ENCODE measurements around the gene ANKRD31.

Gene ANKRD31

DNA sequence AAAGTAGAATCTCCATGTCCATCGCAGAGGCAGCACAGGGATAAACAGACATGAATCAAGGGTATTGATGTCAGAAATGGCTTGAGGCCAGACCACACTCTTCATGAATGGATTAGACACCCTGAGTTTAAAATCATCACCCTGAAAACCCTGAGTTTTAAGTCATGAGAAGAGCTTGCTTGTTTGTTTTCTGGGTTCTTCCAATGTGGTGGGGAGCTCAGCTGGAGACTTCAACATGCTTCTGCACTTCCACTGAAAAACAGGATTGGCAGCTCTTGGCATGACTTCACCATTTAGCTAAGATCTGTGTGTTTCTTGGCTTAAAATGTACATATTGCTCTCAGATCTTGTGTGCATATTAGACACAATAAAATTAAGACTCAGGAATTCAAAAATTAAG, 194.2 kb downstream of the ANKRD31 start:
- Mint-ChIP-seq H3K4me3 (no peak overlapping the region), H3K36me3 (peaks cover 40% of the 10 kb centered on the region), H3K27ac (no peak overlapping the region), H3K4me1 (peaks cover 36% of the 10 kb centered on the region), H3K9me3 (no peaks in the 10 kb centered on the region), H3K27me3 (no peaks in the 10 kb centered on the region)
- no peak for DNase-seq
- CTCF ChIA-PET, result no interaction called here

DNA sequence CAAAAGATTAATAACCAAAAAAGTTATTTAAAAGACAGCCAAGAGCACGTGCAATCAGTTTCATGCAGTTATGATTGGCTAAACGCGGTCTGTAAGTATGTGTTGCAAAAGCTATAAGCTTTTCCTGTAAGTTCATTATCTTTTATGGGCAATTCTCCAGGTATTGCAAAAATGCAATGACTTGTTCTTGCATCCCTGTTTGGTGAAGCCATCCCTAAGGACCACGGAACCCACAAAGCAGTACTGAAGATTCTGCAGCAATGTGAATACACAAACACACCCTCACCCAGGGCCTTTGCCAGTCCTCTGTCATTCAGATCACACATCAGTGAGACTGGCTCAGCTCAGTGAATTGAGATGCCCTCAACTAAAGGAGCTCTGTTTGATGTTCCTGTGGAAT, 195.7 kb downstream of the ANKRD31 start:
- Mint-ChIP-seq H3K36me3 (peaks cover 35% of the 10 kb centered on the region), H3K27me3 (no peaks in the 10 kb centered on the region), H3K27ac (no peak overlapping the region), H3K4me3 (no peak overlapping the region), H3K4me1 (peaks cover 36% of the 10 kb centered on the region), H3K9me3 (no peaks in the 10 kb centered on the region)
- no peak for DNase-seq
- CTCF ChIA-PET, result interaction anchor here (2.2 kb wide), 1 partner anchor 9 kb away, joined by 9 read pairs; no protein-coding TSS in a partner anchor

DNA sequence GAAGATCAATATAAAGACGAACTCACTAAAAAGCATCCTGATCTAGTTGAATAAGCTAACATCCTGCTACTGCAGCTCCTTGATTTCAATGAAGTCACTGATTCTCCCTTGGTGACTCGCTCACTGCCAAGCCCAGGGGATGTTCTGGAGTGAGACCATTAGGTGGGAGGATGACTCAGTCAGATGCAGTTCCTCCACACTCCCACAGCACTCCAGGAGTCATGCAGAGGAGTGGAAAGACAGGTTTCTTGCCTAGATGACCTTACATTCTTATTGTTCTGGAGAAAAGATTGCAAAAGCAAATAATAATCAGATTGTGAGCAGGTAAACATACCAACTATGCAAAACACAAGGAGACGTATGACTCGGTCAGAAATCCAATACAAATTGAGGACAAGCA, 199.6 kb downstream of the ANKRD31 start:
- Mint-ChIP-seq H3K4me3 (no peak overlapping the region), H3K27ac (no peak overlapping the region), H3K27me3 (no peaks in the 10 kb centered on the region), H3K4me1 (peaks cover 46% of the 10 kb centered on the region), H3K36me3 (peaks cover 17% of the 10 kb centered on the region), H3K9me3 (peaks cover 1% of the 10 kb centered on the region)
- CTCF ChIA-PET, result interaction anchor here (0.6 to 1.1 kb wide), 2 partner anchors 102 to 302 kb away, joined by 3 to 5 read pairs; no protein-coding TSS in a partner anchor
- DNase-seq, result no peak

DNA sequence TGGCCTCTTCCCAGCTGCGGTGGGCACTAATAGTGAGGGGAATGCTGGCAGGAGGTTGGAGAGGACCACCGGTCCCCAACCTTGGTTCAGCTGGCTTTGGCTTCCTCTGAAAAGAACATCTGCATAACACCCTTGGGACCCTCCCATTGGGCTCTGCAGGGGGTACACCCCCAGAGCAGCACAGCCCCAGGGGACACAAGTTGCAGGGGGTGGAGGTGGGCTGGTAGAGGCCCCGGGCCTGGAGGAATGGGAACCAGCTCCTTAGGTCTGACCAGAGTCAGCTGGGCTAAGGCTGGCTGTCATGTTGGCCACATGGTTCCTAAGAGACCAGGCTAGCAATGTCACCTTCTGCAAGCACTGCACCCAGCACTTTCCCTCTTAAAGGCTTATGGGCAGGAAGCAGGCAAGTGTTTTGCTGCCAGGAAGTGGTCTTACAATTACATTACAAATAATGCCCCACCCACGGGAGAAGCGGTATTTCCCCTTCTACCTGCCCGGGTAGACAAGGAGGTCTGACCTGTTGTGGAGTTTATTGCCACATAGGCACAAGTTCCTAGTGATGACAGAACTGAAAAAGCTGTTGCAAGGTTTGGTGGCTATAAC, 202.4 kb downstream of the ANKRD31 start:
- peaks cover 44% of the 10 kb centered on the region for H3K4me1 Mint-ChIP-seq

DNA sequence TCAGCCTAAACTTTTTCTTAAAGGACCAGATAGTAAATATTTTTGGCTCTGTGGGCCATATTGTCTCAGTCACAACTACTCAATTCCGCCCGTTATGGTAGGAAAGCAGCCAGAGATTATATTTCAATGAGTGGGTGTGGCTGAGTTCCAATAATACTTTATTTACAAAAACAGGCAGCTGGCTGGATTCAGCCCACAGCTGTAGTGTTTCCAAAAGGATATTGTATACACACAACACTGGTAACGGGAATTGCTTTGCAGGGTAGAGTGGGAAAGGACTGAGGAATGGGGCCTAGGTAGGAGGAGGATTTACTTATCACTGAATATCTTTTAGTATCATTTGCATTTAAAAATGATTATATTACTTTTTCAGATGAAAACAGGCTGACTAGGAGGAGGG, 205.3 kb downstream of the ANKRD31 start:
- Mint-ChIP-seq H3K4me1 (peaks cover 47% of the 10 kb centered on the region), H3K27ac (no peak overlapping the region), H3K36me3 (peaks cover 14% of the 10 kb centered on the region), H3K27me3 (no peaks in the 10 kb centered on the region), H3K4me3 (no peak overlapping the region), H3K9me3 (peaks cover 1% of the 10 kb centered on the region)
- DNase-seq, result no peak
- CTCF ChIA-PET, result no interaction called here

More for the DNA sequence above, 202.4 kb downstream of the ANKRD31 start:
- peak overlapping the region; percentile 81 for H3K27ac Mint-ChIP-seq
- peaks cover 22% of the 10 kb centered on the region for H3K36me3 Mint-ChIP-seq
- CTCF ChIA-PET, result interaction anchor here (2.5 kb wide), 1 partner anchor 16 kb away, joined by 11 read pairs; no protein-coding TSS in a partner anchor
- peaks cover 1% of the 10 kb centered on the region for H3K9me3 Mint-ChIP-seq
- no peak overlapping the region for H3K4me3 Mint-ChIP-seq
- peak; percentile 68 for DNase-seq
- no peaks in the 10 kb centered on the region for H3K27me3 Mint-ChIP-seq

DNA sequence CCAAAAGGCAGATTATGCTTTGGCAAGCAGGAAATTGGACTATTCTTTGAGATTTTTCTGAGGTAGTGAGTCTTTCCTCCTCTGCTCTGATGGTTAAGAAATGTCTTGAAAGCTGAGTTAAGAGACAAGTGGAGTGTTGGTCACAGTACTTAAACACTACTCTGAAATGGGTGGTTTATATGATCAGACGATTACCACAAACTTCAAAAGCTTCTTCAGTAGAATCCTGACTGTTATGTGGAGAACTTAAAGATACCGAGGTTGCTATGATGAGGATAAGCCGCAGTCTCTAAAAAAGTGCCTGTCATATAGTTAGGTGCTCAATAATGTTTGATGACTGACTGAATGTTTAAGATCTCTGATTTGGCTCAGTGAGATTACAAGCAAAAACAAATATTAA, 208.6 kb downstream of the ANKRD31 start:
- H3K27me3 Mint-ChIP-seq, result no peaks in the 10 kb centered on the region
- H3K9me3 Mint-ChIP-seq, result no peaks in the 10 kb centered on the region
- H3K27ac Mint-ChIP-seq, result no peak overlapping the region
- H3K4me3 Mint-ChIP-seq, result no peak overlapping the region
- H3K36me3 Mint-ChIP-seq, result peaks cover 4% of the 10 kb centered on the region
- DNase-seq, result no peak
- H3K4me1 Mint-ChIP-seq, result peaks cover 35% of the 10 kb centered on the region
- CTCF ChIA-PET, result interaction anchor here (0.6 to 1.1 kb wide), 3 partner anchors 21 to 1422 kb away, joined by 3 read pairs; no protein-coding TSS in a partner anchor

DNA sequence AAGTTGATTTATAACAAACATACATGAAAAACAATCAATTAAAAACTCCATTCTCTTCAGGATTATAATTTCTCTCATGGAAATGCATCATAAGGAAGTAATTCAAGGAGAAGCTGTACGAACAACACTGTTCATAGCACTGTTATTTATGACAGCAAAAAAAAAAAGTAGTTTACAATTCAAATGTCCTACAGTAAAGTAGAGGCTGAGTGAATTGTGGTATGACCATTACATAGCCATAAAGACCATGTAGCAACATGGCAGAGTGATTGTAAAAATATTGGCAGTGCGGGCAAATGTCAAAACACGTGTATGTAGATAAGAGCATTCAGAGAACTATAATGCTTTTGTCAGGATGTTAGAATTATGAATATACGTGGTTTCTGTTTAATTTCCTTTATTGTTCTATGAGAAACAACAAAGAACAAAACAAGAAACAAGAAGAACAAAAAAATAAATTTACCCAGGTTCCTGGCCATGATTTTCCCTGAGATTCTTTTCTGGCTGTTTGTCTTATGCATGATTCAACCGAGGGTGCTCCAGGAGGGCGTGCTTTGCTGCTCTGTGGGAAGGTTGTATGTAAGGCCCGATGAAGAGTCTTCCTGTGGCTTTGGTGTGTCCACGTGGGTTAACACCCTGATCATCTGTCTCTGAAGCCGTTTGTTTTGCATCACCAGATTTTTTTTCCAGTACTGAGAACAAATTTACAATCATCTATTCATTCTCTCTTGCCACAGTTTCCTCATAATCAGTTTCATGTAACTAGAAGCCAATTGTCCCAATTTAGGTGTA, 213.1 kb downstream of the ANKRD31 start:
- DNase-seq, result peak; percentile 43

DNA sequence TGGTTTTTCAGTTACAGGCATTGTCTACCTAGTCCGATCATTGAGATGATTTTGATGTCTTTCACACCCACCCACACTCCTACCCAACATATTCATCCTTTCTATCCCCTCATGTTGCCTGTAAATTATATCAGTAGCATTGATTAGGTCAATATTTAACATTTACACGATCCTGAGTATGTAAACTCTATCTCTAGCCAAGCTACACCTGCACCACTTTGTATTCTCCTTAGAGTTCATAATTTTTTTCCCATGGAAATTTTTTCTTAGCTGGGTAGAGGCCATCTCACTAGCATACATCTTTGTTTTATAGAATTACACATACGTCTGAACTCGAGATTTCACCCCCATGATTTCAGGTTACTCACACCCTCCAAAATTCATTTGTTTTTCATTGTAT, 214.9 kb downstream of the ANKRD31 start:
- no peaks in the 10 kb centered on the region for H3K27me3 Mint-ChIP-seq
- no peak overlapping the region for H3K27ac Mint-ChIP-seq
- CTCF ChIA-PET, result interaction anchor here (1.3 kb wide), 1 partner anchor 214 kb away, joined by 3 read pairs; no protein-coding TSS in a partner anchor

More for the DNA sequence above, 213.1 kb downstream of the ANKRD31 start:
- CTCF ChIA-PET, result interaction anchor here (0.7 to 1.0 kb wide), 2 partner anchors 27 to 89 kb away, joined by 3 to 4 read pairs; no protein-coding TSS in a partner anchor
- Mint-ChIP-seq H3K9me3 (no peaks in the 10 kb centered on the region), H3K27ac (peak overlapping the region; percentile 84), H3K4me3 (peak overlapping the region; percentile 16), H3K4me1 (peaks cover 32% of the 10 kb centered on the region), H3K27me3 (no peaks in the 10 kb centered on the region), H3K36me3 (no peaks in the 10 kb centered on the region)

DNA sequence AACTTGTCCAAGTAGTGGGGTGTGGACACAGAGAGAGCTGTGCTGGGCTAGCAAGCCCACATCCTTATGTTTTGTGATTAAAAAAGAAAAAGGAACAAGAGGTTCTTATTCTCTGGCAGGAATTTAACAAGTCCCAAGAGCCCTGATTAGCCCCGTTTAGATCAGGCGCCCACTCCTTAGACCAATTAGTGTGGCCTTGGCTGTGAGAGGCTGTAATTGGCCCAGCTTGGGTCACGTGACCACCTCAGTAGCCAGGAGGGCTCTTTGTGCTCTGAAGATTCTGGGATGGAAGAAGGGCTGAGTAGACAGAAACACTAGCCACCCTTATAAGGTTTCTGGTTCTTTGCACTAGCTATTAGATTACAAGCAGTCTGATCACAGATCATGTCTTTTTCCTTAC, 215.5 kb downstream of the ANKRD31 start:
- CTCF ChIA-PET, result no interaction called here

More for the DNA sequence above, 214.9 kb downstream of the ANKRD31 start:
- DNase-seq, result no peak
- Mint-ChIP-seq H3K4me1 (peaks cover 23% of the 10 kb centered on the region), H3K9me3 (no peaks in the 10 kb centered on the region), H3K36me3 (no peaks in the 10 kb centered on the region), H3K4me3 (no peak overlapping the region)

DNA sequence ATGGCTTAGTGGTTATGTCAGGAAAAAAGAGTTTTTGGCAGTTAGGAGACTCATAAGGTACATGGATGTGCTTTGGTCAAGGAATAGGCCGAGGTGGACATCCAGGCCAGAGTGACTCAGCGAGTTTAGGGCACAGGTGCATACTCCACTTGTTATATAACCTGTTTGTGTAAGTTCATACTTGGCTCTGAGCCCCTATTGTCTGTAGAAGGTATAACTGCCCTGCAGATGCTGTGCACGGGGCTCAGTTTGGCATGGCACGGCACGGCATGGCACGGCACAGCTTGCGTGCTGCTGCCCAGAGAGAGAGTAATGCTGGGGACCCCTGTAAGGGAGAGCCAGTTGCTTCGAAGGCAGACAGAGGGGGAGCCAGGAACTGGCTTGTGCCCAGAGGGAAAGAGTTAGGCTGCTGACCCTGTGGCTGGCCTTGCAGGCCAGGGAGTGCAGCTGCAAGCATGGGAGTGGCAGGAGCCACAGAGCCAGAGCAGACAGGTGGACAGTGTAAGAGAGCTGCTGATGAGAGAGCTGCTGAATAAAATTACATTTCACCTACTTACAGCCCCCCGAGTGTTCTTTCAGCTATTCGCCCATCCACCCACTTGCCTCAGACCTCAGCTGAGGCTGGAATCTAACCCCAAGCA, 216.5 kb downstream of the ANKRD31 start:
- CTCF ChIA-PET, result no interaction called here
- DNase-seq, result no peak
- Mint-ChIP-seq H3K4me3 (no peak overlapping the region), H3K9me3 (no peaks in the 10 kb centered on the region), H3K4me1 (peaks cover 22% of the 10 kb centered on the region), H3K36me3 (no peaks in the 10 kb centered on the region), H3K27ac (no peak overlapping the region), H3K27me3 (no peaks in the 10 kb centered on the region)

More for the DNA sequence above, 215.5 kb downstream of the ANKRD31 start:
- no peaks in the 10 kb centered on the region for H3K36me3 Mint-ChIP-seq
- no peak overlapping the region for H3K27ac Mint-ChIP-seq
- no peaks in the 10 kb centered on the region for H3K9me3 Mint-ChIP-seq
- DNase-seq, result no peak
- peaks cover 23% of the 10 kb centered on the region for H3K4me1 Mint-ChIP-seq
- H3K27me3 Mint-ChIP-seq, result no peaks in the 10 kb centered on the region
- no peak overlapping the region for H3K4me3 Mint-ChIP-seq

DNA sequence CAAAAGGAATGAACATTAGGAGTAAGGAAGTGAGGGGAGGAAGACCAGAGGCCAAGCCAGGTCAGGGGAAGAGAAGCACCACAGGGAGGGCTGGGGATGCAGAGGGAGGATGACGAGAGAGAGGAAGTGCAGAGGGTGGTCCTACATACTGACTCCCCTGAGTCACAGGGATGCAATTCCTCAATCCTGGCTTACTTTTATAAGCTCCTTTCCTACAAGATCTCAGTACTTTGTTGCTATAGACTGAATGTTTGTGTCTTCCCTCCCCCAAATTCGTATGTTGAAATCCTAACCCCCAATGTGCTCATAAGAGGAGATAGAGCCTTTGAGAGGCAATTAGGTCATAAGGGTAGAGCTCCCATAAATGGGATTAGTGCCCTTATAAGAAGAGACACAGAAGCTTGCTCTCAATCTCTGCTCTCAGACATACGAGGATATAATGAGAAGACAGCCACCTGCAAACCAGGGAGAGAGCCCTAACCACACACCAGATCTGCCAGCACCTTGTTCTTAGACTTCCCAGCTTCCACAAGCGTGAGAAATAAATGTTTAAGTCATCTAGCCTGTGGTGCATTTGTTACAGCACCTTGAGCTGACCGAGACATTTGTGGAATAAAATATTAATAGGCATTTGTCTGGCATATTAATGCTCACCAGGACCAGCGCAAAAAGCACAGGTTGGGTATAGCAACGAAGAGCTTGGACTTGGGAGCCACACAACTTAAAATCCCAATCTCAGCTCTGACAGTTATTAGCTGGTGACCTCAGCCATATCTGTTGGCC, 217.7 kb downstream of the ANKRD31 start:
- CTCF ChIA-PET, result no interaction called here
- no peak for DNase-seq
- no peak overlapping the region for H3K27ac Mint-ChIP-seq
- no peak overlapping the region for H3K4me3 Mint-ChIP-seq
- H3K27me3 Mint-ChIP-seq, result no peaks in the 10 kb centered on the region
- peaks cover 16% of the 10 kb centered on the region for H3K4me1 Mint-ChIP-seq
- no peaks in the 10 kb centered on the region for H3K36me3 Mint-ChIP-seq
- no peaks in the 10 kb centered on the region for H3K9me3 Mint-ChIP-seq
